HG03175 (cell line): ENCODE results near the gene LDHAL6A.
"Not testable (repeated sequence)": the region's sequence is repeated elsewhere in the genome, so short reads cannot be mapped to it uniquely, and the experiment has no call there.

Source experiments
- ATAC-seq: cut with Tn5 transposase; IDR thresholded peaks from one replicate; pipeline ENCODE4 v1.9.1; 2021; ENCODE audit warnings: mild to moderate bottlenecking, moderate library complexity; ENCODE audit not compliant: unreplicated experiment

LDHAL6A gene

GRCh38 chr11:18455686-18456372, at the start of gene LDHAL6A:
LDHAL6A (plus strand) TSS chr11:18455856; CDS start chr11:18456681, 825 bp downstream.
- no peak for ATAC-seq

DNA sequence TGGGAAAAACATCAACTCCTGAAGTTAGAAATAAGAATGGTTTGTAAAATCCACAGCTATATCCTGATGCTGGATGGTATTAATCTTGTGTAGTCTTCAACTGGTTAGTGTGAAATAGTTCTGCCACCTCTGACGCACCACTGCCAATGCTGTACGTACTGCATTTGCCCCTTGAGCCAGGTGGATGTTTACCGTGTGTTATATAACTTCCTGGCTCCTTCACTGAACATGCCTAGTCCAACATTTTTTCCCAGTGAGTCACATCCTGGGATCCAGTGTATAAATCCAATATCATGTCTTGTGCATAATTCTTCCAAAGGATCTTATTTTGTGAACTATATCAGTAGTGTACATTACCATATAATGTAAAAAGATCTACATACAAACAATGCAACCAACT, 48.3 kb upstream of the LDHAL6A start:
- not testable (repeated sequence) for ATAC-seq

GRCh38 chr11:18408558-18409291, 46.9 kb upstream of the LDHAL6A start:
- ATAC-seq: no peak

- ATAC-seq: no peak
Observed at GRCh38 chr11:18416459-18416858, 39.2 kb upstream of the LDHAL6A start.

DNA sequence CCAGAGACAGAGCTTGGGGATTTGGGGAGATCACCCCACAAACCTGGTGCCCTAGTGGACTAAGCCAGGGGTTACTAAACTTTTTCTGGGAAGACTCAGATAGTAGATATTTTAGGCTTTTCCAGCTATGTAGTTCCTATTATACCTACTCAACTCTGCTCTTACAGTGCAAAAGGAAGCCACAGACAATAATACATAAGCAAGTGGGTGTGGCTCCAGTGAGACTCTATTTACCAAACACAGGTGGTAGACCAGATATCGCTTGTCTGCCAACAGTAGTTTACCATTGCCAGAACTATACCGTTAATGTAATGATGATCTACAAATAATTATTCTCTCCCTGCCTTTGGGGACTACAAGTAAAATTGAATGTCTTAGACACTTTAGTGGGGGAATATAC, 36.6 kb upstream of the LDHAL6A start:
- ATAC-seq: no peak

- no peak for ATAC-seq
Observed at GRCh38 chr11:18420067-18420466, 35.6 kb upstream of the LDHAL6A start.

GRCh38 chr11:18427240-18427639, 28.4 kb upstream of the LDHAL6A start:
- no peak for ATAC-seq

- ATAC-seq: no peak
Observed at GRCh38 chr11:18429332-18429731, 26.3 kb upstream of the LDHAL6A start.

DNA sequence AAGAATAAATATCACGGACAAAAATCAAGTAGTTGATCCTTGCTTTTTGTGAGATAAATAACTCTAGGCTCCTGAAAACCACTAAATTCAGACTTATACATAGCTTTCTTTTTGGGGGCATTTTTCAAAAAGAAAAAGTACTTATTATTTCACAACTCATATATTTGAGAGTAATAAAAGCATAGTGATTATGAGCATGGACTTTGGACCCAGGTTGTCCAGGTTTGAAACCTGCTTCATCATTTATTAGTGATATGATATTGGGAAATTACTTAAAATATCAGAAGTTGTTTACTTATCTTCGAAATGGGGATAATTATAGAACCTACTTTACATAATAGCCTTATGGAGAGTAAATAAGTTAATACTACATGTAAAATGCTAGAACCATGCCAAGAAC, 17.0 kb upstream of the LDHAL6A start:
- ATAC-seq: no peak

- ATAC-seq: no peak
Observed at GRCh38 chr11:18449251-18449650, 6.4 kb upstream of the LDHAL6A start.

- no peak for ATAC-seq
Observed at GRCh38 chr11:18452927-18453326, 2.7 kb upstream of the LDHAL6A start.

DNA sequence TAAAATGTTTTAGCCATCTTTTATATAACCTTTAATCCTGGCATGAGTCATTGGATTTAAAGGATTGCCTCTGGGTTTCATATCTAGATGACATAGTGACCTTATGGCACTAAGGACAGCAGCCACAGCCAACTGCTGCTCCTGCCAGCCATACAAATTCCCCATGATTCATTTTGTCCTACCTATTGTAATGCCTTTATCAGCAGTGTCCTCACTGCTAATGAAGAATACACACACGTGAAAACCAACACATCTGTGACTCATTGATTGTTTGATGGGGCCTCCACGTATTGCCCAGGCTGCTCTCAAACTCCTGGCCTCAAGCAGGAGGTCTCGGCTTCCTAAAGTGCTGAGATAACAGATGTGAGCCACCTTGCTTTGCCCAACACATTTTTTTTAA, 1.8 kb downstream of the LDHAL6A start:
- no peak for ATAC-seq

- no peak for ATAC-seq
Observed at GRCh38 chr11:18459634-18460033, 4.0 kb downstream of the LDHAL6A start.

- ATAC-seq: no peak
Observed at GRCh38 chr11:18461909-18462308, 6.3 kb downstream of the LDHAL6A start.

- no peak for ATAC-seq
Observed at GRCh38 chr11:18463439-18463838, 7.8 kb downstream of the LDHAL6A start.

- no peak for ATAC-seq
Observed at GRCh38 chr11:18466402-18466801, 10.7 kb downstream of the LDHAL6A start.

DNA sequence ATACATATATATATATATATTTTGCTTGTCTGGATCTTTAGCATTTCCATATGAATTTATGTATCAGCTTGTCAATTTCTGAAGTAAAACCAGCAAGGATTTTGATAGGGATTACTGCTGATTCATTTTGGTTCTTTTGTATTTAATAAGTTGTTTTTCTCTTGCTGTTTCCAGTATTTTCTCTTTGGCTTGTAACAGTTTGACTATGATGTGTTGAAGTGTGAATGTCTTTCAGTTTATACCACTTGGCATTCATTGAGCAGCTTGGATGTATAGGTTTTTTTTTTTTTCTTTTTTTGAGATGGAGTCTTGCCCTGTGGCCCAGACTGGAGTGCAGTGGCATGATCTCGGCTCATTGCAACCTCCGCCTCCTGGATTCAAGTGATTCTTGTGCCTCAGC, 12.4 kb downstream of the LDHAL6A start:
- no peak for ATAC-seq

DNA sequence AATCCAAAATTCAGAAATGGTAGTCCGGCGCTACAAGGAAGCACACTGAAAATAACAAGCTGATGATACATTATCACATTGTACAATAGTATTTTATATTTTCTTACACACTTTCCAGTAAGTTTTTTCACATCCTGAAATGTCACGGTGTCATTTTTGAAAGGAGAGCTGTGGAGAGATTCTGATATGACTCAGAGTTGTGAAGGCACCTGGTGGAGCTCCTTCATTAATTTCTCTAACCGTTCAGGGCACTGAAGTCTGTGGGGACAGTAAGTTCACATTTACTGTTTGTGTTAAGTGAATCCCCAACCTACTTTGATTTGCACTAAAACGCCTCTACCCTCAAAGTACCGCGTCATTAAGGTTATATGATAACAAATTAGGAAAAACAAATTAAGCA, 13.3 kb downstream of the LDHAL6A start:
- no peak for ATAC-seq

DNA sequence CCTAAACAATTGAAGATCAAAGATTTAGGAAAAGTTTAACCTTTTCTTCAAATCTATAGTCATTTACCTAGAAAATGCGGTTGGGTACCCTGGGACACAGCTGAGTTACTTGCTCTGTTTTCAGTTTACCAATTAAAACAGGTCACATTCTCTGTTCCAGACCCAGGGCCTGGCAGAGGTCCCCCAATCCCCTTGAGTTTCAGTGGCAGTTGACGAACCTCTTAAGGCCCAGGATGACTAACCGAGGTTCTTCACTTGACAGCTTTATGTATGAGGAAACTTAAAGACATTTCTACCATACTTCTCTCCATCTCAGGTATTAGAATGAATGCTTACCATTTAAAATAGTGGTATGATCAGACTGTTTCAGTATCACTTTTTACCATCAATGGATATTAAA, 16.3 kb downstream of the LDHAL6A start:
- ATAC-seq: no peak

- ATAC-seq: no peak
Observed at GRCh38 chr11:18472587-18472986, 16.9 kb downstream of the LDHAL6A start.

- no peak for ATAC-seq
Observed at GRCh38 chr11:18479063-18479462, 23.4 kb downstream of the LDHAL6A start.

DNA sequence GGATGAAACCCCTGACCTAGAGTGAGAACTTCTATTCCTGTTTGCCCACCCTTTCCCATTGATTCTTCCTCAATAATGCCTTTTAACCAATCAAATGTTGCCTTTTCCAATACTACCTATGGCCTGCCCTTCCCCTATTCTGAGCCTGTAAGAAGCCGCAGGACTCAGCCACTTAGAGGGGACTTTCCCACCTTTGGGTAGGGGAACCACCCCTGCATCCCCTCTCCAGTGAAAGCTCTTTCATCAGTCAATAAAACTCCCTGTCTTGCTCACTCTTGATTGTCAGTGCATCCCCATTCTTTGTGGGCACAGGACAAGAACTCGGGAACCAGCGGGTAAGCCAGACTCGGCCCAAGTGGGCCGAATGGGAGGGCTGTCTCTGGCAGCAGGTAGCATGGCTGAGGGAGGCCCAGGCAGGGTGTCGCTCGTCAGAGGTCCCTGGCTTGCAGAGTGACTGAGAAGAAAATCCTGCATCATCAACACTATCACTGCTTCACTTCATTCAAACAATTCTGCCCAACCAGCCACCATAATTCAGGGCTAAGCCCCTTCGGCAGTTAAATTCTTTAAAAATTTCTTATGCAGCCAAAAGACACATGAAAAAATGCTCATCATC, 30.4 kb downstream of the LDHAL6A start:
- no peak for ATAC-seq
